Esophagus squamous epithelium (tissue), 5 donors: ENCODE measurements around the gene NR3C1. TPM values are rescaled to one million over a fixed set of nuclear protein-coding genes. Genes with fewer than 3 reads are reported as not detected.

ENCODE experiments used
- DNase-seq: peaks from one replicate; lab custom pipeline; 2025; lab: John Stamatoyannopoulos, UW
- H3K27ac ChIP-seq, 4 donors: fragments of 200-600 bp; sonication (generic); one replicate each; pipeline ENCODE4 v1.5.1; 2016 to 2019; ENCODE audit warnings: mild to moderate bottlenecking in 1 of 4
- H3K27me3 ChIP-seq, 4 donors: fragments of 200-600 bp; sonication (generic); 1 replicate in 3 of 4; 2 replicates in 1 of 4; pipeline versions ENCODE4 v1.5.1 to v1.6.0; 2017 to 2021; ENCODE audit warnings: antibody characterized with exemption in 1 of 4
- H3K36me3 ChIP-seq, 3 donors: fragments of 200-600 bp; sonication (generic); one replicate each; pipeline ENCODE4 v1.5.1; 2016 to 2019
- H3K4me1 ChIP-seq, 3 donors: fragments of 200-600 bp; sonication (generic); one replicate each; pipeline ENCODE4 v1.5.1; 2017 to 2019
- H3K4me3 ChIP-seq, 4 donors: fragments of 200-600 bp; sonication (generic); 1 replicate in 3 of 4; 2 replicates in 1 of 4; pipeline ENCODE4 v1.5.1; 2016 to 2019; ENCODE audit warnings: mild to moderate bottlenecking in 2 of 4, moderate library complexity in 1 of 4
- H3K9me3 ChIP-seq, 3 donors: fragments of 200-600 bp; sonication (generic); one replicate each; pipeline ENCODE4 v1.5.1; 2016 to 2019
- POLR2A ChIP-seq, 4 donors: fragments of 450-650 bp; IDR thresholded peaks; one replicate each; pipeline ENCODE4 v1.6.1; 2017; ENCODE audit warnings: antibody characterized with exemption in 4 of 4, mild to moderate bottlenecking in 4 of 4, moderate library complexity in 3 of 4
- WGBS, 2 donors: methylation state at CpG; one replicate each; pipeline ENCODE4 v1.1.5; 2018; 5-methylcytosine and 5-hydroxymethylcytosine counted together
- intact Hi-C: fragments of 100-400 bp; cut with DNase I; formaldehyde crosslinking; loops from one replicate; pipeline ENCODE4 v1.15.0; 2022
- small RNA-seq, 4 donors: library from RNA; depleted of rRNA; stranded (forward); fragments of <200 nt; gene quantifications; one replicate each; pipeline ENCODE3, GENCODE V24; 2016
- total RNA-seq, 4 donors: library from RNA; depleted of rRNA; stranded (reverse); fragments of >200 nt; gene quantifications; one replicate each; pipeline ENCODE4 v1.1.0, GENCODE V29; 2016
- TF ChIP-seq, protein P1 (sequence below), 6 experiments: fragments of 450-650 bp in 4 of 6; fragments of 200-600 bp in 2 of 6; sonication (generic) in 2 of 6; IDR thresholded peaks; one replicate each; pipeline ENCODE4 v1.5.1; 2016 to 2019; ENCODE audit warnings: antibody characterized with exemption in 6 of 6, mild to moderate bottlenecking in 4 of 6, moderate library complexity in 4 of 6
- donor health status: DM: yes; HTN: yes; CAD: no.

Gene NR3C1
- total RNA-seq, 4 donors from 2014 or later: 16.7 to 51.1 (median 26.1) TPM

DNA sequence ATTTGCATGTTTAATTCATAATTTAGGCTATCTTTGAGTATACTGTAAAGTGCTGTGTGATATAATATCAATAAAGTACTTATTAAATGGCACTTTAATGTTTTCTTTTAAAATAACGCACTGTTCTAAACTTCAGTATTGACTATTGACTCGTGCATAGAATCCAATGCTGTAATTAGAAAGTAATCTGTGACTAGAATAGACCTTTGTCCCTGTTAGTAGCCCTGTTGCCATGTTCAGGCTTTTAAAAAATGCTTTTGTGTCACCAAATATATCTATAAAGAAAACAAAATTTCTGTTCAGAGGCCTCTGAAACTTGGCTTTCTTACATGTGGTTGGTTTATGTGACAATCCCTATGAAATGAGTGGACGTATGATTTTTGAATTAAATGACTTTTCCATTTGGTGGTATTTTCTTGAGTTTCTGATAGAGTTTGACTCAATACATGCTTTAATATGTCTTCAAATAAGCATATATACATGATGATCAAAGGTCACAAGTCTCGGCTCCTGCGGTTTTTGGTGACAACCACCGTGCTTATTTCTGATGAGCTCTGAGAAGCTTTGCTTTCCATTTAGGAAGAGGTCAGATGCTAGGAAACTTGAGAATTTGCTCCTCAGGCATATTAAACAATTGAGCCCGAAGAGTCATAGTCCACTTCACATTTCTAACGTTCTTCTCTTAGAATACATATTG lies 174.7 kb downstream of the NR3C1 start:
- no peak overlapping the region for H3K27ac ChIP-seq
- H3K4me3 ChIP-seq: no peak overlapping the region
- no peaks in the 10 kb centered on the region for H3K9me3 ChIP-seq
- no peaks in the 10 kb centered on the region for H3K27me3 ChIP-seq
- DNase-seq: no peak
- intact Hi-C loops: no loop called here
- no peak for TF ChIP-seq POLR2A (IDR thresholded peaks at IDR 0.05)
- TF ChIP-seq, protein P1, sequence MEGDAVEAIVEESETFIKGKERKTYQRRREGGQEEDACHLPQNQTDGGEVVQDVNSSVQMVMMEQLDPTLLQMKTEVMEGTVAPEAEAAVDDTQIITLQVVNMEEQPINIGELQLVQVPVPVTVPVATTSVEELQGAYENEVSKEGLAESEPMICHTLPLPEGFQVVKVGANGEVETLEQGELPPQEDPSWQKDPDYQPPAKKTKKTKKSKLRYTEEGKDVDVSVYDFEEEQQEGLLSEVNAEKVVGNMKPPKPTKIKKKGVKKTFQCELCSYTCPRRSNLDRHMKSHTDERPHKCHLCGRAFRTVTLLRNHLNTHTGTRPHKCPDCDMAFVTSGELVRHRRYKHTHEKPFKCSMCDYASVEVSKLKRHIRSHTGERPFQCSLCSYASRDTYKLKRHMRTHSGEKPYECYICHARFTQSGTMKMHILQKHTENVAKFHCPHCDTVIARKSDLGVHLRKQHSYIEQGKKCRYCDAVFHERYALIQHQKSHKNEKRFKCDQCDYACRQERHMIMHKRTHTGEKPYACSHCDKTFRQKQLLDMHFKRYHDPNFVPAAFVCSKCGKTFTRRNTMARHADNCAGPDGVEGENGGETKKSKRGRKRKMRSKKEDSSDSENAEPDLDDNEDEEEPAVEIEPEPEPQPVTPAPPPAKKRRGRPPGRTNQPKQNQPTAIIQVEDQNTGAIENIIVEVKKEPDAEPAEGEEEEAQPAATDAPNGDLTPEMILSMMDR (IDR thresholded peaks at IDR 0.05): no peak
- H3K36me3 ChIP-seq: no peaks in the 10 kb centered on the region
- H3K4me1 ChIP-seq: peaks cover 0 to 24% (median 0%) of the 10 kb centered on the region in 3 donors
- 85 to 89% methylated on average over 8 of the region's 8 CpGs for WGBS, 2 donors

Small RNAs within 50 kb of the gene (small RNA-seq; reads per million reads assigned to genes)
- gene AC091925.2: 0 reads per million in 4 donors
